Erythroblast (primary cell): Measurements from ENCODE around the gene RFC3.

Experiments used
- DNase-seq, 2 experiments: peaks; one replicate each; lab custom pipeline; 2025; lab: John Stamatoyannopoulos, UW
- GATA1 ChIP-seq: IDR thresholded peaks from 2 replicates; pipeline ENCODE4 v1.6.1; 2011; ENCODE audit warnings: low read depth, mild to moderate bottlenecking, control low read depth, low read length, moderate library complexity
- POLR2A ChIP-seq: IDR thresholded peaks from 2 replicates; pipeline ENCODE4 v1.6.1; 2011; ENCODE audit warnings: mild to moderate bottlenecking, low read length

The RFC3 gene

GRCh38 chr13:33828431-33829129 is 10.6 kb downstream of the RFC3 start:
- DNase-seq: no peak
- TF ChIP-seq GATA1 (no peak), POLR2A (no peak)

GRCh38 chr13:33832872-33833271 is 14.9 kb downstream of the RFC3 start:
- TF ChIP-seq POLR2A (no peak), GATA1 (no peak)

GRCh38 chr13:33838647-33839046 is 20.7 kb downstream of the RFC3 start:
- TF ChIP-seq POLR2A (no peak), GATA1 (no peak)
- no peak for DNase-seq

More at GRCh38 chr13:33832872-33833271, 14.9 kb downstream of the RFC3 start:
- no peak for DNase-seq

DNA sequence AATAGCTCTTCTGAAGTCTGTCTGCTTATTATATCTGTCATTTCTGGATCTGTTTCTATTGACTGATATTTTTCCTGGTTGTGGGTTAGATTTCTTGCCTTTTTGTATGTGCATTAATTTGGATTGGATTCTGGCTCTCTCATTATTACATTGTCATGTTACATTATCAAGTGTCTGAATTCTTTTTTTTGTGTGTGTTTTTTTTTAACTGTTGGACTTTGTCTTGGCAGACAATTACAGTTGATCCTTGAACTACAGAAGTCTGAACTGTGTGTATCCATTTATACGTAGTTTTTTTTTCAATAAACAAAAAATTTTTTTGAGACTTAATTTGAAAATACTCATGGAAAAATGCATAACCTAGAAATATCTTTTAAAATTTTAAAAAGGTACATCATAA is 22.5 kb downstream of the RFC3 start:
- DNase-seq: no peak
- TF ChIP-seq GATA1 (no peak), POLR2A (no peak)

DNA sequence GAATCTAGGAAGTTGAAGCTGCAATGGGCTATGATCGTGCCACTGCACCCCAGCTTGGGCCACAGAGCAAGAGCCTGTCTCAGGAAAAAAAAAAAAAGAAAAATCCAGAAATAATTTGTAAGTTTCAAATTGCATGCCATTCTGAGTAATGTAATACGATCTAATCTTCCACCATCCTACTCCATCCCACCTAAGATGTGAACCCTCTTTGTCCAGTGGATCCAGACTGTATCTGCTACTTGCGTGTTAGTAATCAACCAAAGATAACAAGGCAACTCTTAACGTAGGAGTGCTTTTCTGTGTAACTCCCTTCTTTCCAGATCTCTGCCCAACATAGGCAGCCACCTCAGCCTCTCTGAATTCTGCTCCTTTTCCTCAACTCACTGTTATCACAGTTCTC is 24.3 kb downstream of the RFC3 start:
- TF ChIP-seq POLR2A: no peak
- TF ChIP-seq GATA1: no peak
- DNase-seq: no peak

DNA sequence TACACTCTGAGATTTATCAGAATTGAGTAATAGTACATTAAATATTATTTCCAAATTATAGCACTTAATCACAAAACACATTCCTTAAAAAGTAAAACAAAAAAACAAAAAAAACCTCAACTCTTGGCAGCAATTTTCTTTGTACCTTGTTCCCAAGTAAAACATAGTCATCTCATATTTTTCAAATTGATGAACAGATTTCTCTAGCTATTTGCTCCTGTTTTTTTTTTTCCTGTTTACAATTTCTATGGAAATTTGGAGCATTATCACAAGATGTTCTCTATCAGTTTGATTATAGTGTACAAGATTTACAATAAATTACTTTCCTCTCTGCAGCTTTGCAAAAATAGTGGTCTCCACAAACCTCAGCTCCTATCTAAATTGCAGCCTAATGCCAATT is 25.0 kb downstream of the RFC3 start:
- no peak for TF ChIP-seq GATA1
- TF ChIP-seq POLR2A: no peak
- DNase-seq: no peak

DNA sequence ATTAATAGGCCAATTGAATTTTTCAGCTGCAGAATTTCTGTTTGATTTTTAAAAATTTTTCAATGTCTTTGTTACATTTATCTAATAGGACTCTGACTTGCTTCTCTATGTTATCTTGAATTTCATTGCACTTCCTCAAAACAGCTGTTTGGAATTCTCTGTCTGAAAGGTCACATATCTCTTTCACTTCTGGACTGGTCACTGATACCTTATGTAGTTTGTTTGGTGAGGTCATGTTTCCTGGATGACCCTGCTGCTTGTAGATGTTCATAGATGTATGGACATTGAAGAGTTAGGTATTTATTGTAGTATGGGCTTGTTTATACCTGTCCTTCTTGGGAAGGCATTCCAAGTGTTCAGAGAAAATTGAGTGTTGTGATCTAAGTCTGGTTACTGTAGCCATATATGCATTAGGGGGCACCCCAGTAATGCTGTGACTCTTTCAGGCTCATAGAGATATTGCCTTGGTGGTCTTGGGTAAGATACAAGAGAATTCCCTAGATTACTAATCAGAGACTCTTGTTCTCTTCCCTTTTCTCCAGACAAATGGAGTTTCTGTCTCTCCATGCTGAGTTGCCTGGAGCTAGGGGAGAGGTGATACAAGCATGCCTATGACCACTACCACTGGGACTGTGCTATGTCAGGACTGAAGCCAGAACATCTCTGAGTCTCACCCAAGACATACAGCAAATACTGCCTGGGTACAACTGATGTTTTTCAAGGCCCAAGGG is 27.8 kb downstream of the RFC3 start:
- no peak for TF ChIP-seq GATA1
- no peak for TF ChIP-seq POLR2A
- no peak for DNase-seq

- TF ChIP-seq POLR2A (no peak), GATA1 (no peak)
- DNase-seq: no peak
These were observed 28.5 kb downstream of the RFC3 start for GRCh38 chr13:33846303-33847062.

- TF ChIP-seq GATA1 (no peak), POLR2A (no peak)
- DNase-seq: no peak
These were observed 31.3 kb downstream of the RFC3 start for GRCh38 chr13:33849211-33849610.

GRCh38 chr13:33855371-33855895 is 37.5 kb downstream of the RFC3 start:
- DNase-seq: no peak
- TF ChIP-seq POLR2A (no peak), GATA1 (no peak)

DNA sequence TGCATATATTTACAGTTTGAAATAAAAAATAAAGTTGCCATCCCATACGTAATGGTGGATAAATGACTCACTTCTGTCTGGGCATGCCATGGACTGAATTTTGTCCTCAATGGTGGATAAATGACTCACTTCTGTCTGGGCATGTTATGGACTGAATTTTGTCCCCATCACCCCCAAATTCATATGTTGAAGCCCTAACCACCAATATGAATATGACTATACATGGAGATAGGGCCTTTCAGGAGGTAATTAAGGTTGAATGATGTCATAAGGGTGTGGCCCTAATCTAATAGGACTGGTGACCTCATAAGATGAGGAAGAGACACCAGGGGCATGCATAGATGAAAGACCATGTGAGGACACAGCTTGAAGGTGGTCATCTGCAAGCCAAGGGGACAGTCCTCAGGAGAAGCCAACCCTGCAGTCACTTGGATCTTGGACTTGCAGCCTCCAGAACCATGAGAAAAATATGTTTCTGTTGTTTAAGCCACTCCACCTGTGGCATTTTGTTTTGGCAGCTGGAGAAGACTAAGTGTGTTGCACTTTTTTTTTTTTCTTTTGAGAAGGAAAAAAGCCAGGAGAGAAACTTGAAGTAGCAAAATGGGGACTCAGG is 41.8 kb downstream of the RFC3 start:
- TF ChIP-seq GATA1 (no peak), POLR2A (no peak)
- peak; percentile 28 to 64 for DNase-seq

- no peak for DNase-seq
- no peak for TF ChIP-seq POLR2A
- no peak for TF ChIP-seq GATA1
These were observed 42.6 kb downstream of the RFC3 start for GRCh38 chr13:33860526-33860925.

DNA sequence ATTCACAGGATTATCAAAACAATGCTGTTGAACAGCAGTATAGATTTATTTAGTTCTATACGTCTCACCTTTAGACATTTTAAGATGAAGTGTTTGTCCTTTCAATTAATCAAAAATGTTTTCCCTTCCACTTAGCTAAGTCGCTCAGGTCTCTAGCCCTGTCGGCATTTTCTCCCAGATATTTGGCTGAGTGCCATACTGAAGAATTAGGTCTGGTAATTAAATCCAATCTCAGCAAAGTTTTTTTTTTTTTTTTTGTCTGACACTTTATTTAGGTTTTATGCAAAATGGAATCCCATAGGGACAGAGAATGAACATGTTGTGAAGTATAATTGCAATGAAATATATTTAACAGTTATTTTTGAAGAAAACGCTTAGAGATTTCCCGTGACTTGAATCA is 44.1 kb downstream of the RFC3 start:
- DNase-seq: no peak
- TF ChIP-seq GATA1 (no peak), POLR2A (no peak)
